UCSD-AML1 (cell line): ENCODE data around the gene PKLR.

Source experiments
- DNase-seq: peaks from one replicate; lab custom pipeline; 2025; ENCODE audit not compliant: unreplicated experiment; lab: John Stamatoyannopoulos, UW

PKLR gene

DNA sequence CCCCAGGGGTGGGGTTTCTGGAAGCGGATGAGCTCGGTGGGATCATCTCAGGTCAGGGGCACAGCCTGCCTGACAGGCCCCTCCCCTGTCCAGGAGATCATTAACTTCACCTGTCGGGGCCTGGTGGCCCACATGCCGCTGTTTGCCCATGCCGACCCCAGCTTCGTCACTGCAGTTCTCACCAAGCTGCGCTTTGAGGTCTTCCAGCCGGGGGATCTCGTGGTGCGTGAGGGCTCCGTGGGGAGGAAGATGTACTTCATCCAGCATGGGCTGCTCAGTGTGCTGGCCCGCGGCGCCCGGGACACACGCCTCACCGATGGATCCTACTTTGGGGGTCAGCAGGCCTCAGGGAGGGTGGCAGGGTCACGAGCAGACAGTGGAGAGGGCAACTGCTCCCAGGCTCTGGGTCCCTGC is 15.6 kb downstream of the PKLR start:
- DNase-seq, result no peak

GRCh38 chr1:155285063-155285462 is 16.2 kb downstream of the PKLR start:
- DNase-seq, result no peak

DNA sequence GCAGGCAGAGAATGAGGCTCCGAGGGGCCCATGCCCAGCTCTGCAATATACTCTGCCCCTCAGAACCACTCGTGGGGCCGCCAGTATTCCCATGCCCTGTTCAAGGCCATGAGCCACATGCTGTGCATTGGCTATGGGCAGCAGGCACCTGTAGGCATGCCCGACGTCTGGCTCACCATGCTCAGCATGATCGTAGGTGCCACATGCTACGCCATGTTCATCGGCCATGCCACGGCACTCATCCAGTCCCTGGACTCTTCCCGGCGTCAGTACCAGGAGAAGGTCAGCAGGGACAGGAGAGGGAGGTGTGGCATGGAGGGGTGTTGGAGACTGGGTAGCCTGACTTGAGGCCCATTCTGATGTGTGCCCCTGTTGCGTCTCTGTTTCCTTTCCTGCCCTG is 16.8 kb downstream of the PKLR start:
- DNase-seq, result no peak

DNA sequence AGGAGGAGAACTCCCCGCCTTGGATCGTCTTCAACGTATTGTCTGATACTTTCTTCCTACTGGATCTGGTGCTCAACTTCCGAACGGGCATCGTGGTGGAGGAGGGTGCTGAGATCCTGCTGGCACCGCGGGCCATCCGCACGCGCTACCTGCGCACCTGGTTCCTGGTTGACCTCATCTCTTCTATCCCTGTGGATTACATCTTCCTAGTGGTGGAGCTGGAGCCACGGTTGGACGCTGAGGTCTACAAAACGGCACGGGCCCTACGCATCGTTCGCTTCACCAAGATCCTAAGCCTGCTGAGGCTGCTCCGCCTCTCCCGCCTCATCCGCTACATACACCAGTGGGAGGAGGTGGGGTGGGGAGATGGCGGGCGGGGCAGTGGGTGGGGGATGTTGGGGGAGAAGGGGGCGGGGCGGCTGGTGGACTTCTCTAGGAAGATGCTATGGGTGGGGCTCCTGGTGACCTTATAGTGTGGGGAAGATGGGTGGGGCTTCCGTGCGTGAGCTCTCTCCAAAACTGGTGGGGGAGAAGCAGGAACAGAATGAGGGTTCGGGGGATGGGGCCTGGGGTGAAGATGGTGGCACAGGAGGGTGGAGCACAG is 18.6 kb downstream of the PKLR start:
- DNase-seq, result no peak

GRCh38 chr1:155279268-155279667 is 22.0 kb downstream of the PKLR start:
- DNase-seq, result no peak

DNA sequence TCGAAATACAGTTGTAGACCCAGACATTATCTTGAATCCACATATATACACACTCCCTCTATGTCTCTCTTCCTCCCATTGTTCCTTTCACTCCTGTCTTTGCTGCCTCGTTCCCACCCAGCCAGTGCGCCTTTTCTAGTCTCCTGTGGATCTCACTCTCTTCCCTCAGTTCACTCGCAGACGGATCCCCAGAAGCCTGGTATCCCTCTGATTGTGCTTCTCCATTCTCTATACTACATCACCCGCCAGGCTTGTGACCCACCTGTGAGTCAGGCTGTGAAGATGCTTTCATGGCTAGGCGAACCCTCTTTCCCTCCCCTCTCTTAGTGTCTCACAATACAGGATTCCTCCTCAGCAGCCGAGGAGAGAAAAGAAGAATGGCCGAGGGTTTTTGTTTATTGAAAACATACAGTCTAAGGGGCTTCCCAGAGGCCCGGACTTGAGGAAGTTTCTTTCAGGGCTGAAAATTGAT is 22.5 kb downstream of the PKLR start:
- no peak for DNase-seq

GRCh38 chr1:155277902-155278688 is 23.1 kb downstream of the PKLR start:
- DNase-seq, result peak; percentile 36

DNA sequence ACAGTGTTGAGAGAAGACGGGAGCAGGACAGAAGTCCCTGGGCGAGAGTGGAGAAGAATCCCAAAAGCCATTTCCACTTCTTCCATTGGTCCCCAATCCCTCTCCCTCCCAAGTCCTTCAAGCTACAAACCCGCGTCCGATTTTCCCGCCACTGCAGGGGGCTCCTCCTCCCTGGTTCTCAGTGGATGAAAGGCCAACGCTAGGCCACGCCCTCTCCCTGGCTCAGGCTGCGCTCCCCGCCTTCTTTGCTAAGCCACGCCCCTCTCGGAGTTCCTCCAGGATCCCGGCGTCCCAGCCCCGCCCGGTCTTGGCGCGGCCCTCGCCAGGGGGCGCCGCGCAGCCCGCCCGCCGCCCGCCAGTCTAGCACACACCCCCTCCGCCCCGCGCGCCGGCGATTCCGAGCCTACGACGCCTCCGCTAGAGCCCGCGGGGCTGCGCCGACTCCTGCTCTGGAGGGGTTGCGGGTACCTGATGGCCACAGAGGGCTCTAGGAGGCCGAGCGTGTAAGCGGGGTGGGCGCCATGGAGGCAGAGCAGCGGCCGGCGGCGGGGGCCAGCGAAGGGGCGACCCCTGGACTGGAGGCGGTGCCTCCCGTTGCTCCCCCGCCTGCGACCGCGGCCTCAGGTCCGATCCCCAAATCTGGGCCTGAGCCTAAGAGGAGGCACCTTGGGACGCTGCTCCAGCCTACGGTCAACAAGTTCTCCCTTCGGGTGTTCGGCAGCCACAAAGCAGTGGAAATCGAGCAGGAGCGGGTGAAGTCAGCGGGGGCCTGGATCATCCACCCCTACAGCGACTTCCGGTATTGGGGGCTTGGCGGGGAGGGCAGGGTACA is 24.0 kb downstream of the PKLR start, which contains the start of gene HCN3:
HCN3 (plus strand) TSS at position 394 of the 832 bp plus-strand sequence; CDS start at position 522, 128 bp downstream.
- DNase-seq, result peak; percentile 96

- DNase-seq, result peak; percentile 97
Measured at GRCh38 chr1:155273343-155274245, 27.6 kb downstream of the PKLR start, which contains the start of gene CLK2. Gene CLK2, minus strand, starts transcription at chr1:155273504. Its CDS starts 2,527 bp downstream, at chr1:155270977.

GRCh38 chr1:155272466-155273342 is 28.5 kb downstream of the PKLR start:
- DNase-seq, result peak; percentile 79

DNA sequence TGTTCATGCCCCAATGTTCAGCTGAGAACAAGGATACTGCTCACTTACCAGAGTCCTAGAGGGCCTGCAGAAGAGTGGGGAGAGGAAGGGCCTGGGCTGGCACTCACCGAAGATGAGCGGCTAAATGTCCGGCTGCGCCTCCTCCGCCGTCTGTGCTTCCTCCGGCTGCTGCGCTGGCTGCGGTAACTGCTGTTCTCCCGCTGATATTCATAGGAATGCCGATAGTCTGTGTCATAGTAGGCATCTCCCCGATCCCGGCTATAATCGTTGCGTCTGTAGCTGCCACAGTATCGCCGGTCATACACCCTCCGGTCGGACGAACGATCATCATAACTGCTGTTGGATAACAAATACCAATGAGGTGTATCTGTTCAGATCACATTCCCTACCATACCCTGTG is 31.9 kb downstream of the PKLR start:
- DNase-seq, result no peak

DNA sequence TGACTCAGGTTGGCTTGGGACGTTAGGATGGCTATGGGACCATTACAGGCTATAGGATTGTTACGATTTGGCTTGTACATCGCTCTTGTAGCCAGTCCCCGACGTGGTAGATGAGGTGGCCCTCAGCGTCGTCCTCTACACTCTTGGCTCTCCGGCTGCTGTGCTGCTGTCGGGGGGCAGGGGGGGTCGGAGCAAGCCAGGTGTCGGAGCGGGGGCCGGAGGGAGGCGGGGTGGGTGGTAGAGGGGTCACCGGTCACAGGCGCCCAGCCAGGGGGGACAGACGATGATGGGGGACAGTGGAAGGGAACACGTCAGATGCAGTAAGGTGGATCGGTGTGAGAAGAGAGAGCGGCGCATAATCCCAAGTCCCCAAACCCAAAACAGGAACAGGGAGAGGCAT is 32.6 kb downstream of the PKLR start:
- DNase-seq, result no peak

GRCh38 chr1:155267373-155267772 is 33.9 kb downstream of the PKLR start:
- DNase-seq, result no peak

DNA sequence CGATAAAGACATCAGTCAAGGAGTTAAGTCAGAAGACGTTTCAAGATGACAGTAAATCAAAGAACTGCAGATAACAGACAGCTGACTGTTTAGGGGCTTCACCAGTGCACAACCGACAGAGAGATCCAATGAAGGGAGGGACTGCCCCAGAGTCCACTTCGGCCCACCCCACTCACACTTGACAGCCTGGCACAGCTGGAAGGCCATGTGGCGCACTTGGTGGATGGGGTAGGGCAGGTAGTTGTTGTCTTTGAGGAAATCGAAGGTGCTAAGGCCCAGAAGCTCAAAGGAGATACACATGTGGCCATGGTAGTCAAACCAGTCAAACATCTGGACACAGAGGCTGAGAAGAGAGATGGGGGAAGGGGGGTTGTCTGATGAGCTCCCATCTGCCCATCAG is 34.7 kb downstream of the PKLR start:
- DNase-seq, result no peak

GRCh38 chr1:155263067-155263466 is 38.2 kb downstream of the PKLR start:
- DNase-seq, result no peak

GRCh38 chr1:155261852-155262673 is 39.2 kb downstream of the PKLR start, which contains the start of gene SCAMP3:
Gene SCAMP3, minus strand, starts transcription at chr1:155262360. Its CDS starts 209 bp downstream, at chr1:155262151.
- peak; percentile 93 for DNase-seq

DNA sequence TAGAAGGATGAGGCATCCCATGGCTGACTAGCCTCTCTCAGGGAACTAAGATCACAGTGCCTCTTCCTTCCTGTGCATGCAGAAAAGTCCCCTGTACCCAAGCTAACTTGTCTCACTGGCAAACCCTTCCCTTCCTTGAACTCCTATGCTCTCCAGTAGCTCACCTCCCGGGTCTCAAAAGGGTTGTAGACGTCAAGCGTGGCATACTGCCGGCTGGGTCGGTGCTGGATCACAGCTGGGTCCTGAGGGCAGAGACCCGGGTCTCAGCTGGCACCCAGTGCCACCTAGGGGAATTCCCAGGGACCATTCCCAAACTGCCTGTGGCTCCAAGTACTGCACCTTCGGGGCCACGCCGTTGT is 39.8 kb downstream of the PKLR start:
- no peak for DNase-seq

DNA sequence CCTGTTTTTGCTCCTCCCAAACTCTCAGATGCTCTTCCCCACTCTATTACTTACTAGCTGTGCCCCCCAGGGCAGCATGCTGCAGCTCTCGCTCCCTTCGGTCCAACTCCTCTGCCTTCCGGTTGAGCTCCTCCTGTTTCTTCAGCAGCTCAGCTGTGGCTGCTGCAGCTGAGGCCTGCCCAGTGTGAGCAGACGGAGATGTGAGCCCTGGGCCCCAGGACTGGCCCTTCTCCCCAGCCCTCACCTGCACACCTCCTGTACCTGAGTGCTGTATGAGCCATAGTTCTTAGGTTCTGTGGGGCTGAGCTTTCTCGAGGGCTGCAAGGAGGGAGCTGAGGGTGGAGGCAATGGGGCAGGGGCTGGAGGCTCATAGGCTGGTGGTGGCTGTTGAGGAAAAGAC is 41.0 kb downstream of the PKLR start:
- no peak for DNase-seq
